Measurements from ENCODE around the gene SNRNP200.
"Not testable (repeated sequence)": the region's sequence is repeated elsewhere in the genome, so short reads cannot be mapped to it uniquely, and the experiment has no call there.

SNRNP200 gene

GRCh38 chr2:96274355-96275056 lies 30.8 kb downstream of the SNRNP200 start:
- no peak for DNase-seq (ENCODE audit: low read depth in 2 of 2, low spot score in 1 of 2)

- DNase-seq (ENCODE audit: low read depth in 2 of 2, low spot score in 1 of 2): no peak
Observed at GRCh38 chr2:96273763-96274162, 31.6 kb downstream of the SNRNP200 start.

- no peak for DNase-seq (ENCODE audit: low read depth in 2 of 2, low spot score in 1 of 2)
Observed at GRCh38 chr2:96271995-96272394, 33.4 kb downstream of the SNRNP200 start.

DNA sequence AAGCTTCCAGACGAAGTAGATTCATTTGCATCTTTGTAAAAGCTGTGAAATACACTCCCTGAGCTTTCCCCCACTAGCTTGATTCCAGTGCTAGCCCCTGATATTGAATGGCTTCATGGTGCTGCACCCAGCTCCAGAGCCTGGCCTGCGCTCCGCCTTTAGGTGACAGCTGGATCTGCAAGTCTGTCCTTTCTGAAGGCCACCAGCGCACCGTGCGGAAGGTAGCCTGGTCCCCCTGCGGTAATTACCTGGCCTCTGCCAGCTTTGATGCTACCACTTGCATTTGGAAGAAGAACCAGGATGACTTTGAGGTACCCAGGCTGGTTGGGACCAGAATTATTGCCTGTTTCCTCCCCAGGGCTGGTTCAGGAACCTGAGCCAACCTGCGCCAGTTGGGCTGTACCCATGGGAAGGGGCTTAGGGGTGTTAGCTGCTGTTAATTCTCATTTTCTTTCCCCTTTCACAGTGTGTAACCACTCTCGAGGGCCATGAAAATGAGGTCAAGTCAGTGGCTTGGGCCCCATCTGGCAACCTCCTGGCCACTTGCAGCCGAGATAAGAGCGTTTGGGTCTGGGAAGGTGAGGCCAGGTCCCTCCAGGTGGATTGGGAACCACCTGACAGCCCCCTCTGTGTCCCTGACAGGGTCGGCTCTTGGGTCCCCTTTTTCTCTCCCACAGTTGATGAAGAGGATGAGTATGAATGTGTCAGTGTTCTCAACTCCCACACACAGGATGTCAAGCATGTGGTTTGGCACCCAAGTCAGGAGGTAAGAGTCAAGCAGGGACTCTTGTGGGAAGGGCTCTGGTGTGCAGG lies 38.0 kb downstream of the SNRNP200 start:
- DNase-seq (ENCODE audit: low read depth in 2 of 2, low spot score in 1 of 2): peak in 1 of 2 donors; percentile 7

- DNase-seq (ENCODE audit: low read depth in 2 of 2, low spot score in 1 of 2): peak; percentile 95 to 97
Observed at GRCh38 chr2:96265840-96266679, 39.3 kb downstream of the SNRNP200 start, which contains the start of the genes CIAO1 and TMEM127. CIAO1 (plus strand) TSS chr2:96266225; CDS start chr2:96266351, 126 bp downstream. TMEM127 (minus strand) TSS chr2:96265997; CDS start chr2:96265381, 616 bp downstream.

DNA sequence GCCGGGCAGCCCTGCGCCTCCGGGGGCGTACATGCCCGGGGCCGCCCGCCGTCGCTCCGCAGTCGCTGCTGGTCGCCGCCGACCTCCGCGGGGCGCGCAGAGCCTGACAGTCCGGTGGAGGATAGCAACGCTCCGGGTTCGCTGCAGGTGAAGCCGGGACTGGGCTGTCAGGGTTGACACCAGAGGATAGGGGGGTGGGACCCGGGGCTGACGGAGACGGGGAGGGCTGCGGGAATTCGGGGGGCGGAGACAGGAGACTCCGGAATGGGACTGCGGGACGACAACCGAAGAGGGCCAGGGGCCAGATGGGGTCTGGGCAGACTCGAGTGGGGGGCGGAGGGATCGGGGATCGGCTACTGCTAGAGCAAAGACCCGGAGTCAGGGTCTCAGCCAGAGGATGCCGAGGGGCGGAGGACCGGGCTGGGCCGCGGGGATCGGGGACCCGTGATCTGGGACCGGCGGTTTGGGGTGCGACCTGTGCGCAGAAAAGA lies 40.0 kb downstream of the SNRNP200 start:
- DNase-seq (ENCODE audit: low read depth in 2 of 2, low spot score in 1 of 2): peak in 1 of 2 donors; percentile 8

DNA sequence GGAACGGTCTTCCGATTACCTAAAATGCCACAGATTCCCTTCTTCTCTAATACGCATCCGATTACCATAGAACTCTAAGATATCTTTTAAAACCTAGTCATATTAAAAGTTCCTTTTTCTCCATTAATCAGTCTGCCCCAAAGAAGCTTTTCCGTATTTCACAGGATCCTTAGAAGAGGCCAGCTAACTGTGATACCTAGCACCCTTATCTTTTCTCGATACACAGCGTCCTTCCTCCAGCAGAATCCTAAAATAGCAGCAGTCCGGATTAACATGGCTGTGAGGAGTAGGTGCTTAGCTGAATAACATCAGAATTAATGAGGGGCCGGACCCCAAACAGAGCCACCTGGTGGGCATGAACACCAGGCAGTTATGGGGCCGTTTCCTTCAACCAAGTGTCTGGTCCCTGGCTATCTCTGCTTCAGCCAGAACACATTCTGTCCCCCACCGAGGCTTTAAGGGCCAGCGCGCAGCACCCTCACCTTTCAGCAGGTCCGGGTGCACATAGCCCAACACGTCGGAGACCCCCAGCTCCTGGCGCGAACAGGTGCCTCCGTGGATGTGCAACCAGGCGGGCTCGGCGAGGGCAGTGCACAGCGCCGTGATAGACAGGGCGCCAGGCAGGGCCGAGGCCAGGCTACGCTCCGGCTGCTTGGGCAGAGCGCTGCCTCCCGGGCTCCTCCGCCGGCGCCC lies 40.5 kb downstream of the SNRNP200 start:
- DNase-seq (ENCODE audit: low read depth in 2 of 2, low spot score in 1 of 2): no peak

DNA sequence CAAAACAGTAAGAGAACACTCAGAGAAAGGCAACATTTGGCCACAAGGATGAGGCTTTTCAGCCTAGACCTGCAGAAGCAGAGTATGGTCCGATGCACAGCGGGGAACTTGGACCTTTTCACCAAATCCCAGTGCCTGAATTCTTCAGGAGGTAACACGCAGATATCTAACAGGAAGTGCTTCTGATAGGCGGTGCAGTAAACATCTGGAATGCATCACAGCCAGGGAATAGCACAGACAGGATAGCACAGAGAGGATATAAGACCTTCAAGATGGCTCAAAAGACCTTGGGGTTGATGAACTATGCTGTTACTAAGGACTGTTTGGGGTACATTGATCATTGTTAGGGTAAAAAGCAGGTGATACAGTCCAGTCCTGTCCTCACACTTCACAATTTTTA lies 41.3 kb downstream of the SNRNP200 start:
- DNase-seq (ENCODE audit: low read depth in 2 of 2, low spot score in 1 of 2): no peak

DNA sequence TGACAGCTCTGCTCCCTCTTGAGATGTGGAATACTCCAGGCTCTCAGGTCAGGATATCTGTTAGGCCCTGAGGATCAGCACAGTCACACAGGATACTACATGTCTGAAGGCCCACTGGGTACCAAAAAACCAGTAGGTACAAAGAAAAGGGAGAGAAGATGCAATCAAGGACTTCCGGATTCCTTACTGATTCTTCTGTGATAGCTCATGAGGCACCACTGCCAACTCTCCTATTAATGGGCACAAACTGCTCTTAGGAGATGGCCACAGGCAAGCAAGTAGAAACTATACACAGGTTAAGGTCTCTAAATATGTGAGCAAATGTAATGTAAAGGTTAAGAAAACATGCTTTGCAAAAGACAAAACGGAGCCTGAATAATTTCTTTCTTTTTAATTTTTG lies 43.0 kb downstream of the SNRNP200 start:
- DNase-seq (ENCODE audit: low read depth in 2 of 2, low spot score in 1 of 2): no peak

DNA sequence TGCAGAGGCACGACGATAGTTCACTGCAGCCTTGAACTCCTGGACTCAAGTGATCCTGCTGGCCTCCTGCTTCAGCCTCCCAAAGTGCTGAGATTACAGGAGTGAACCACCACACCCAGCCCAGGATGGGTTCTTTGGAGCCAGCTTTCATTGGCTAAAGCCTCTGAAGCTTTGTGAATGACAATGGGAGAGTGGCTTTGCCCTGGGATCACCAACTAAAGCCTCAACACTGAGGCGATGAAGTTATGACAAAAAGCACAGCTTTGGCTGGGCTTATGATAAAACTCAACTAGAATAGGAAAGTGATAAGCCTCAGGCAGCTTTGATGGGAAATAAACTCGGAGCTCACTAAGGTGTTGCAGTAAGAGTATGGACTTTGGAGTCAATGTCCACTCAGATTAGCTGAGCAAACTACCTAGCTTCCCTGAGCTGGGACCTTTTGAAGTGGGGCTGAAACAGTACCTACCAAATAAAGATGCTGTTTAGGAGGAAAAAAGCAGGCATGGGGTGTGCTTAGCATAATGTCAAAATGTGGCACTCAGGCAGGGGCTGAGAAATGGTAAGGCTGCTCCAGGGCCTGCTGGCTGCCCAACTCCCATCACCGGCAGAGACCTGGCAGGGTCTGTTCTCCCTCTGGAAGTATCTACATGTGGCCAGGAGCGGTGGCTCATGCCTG lies 43.9 kb downstream of the SNRNP200 start:
- no peak for DNase-seq (ENCODE audit: low read depth in 2 of 2, low spot score in 1 of 2)

- no peak for DNase-seq (ENCODE audit: low read depth in 2 of 2, low spot score in 1 of 2)
Observed at GRCh38 chr2:96260387-96261260, 44.7 kb downstream of the SNRNP200 start.

- DNase-seq (ENCODE audit: low read depth in 2 of 2, low spot score in 1 of 2): no peak
Observed at GRCh38 chr2:96259497-96259921, 45.8 kb downstream of the SNRNP200 start.

DNA sequence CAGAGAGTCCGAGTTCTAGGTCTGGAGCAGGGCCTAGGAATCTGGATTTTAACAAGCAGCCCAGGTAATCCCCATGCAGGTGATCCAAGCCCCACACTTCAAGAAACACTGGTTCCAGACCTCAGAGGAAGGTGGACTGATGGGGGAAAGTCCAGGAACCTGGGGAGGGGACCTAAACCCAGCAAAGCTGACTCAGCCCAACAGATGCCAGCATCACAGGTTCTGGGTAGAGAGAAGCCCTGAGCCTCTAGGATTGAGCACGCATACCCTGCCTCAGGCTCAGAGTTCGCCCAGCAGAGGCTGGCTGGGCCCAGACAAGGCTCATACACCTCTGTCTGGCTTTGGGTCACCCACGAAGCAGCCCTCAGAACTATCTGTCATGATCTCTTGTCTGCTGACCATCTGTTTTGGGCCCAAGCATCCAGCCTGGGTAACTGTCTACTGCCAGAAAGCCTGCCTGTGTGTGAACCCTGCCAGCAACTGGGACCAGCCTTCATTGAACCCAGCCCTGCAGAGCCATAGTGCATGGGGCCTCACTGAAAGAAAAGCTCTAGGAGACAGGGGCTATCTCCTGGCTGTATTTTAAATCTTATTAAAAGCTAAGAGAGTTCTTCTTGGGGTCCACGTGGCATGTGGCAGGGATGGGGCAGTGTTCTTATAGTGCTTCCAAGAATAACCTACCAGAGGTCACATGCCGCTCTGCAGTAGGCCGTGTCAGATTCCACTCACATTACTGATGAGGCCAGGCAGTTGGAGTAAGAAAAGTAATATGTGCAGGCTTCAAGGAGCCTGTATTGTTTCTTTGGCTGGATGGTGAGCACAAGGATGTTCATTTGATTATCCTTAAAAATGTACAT lies 47.0 kb downstream of the SNRNP200 start:
- no peak for DNase-seq (ENCODE audit: low read depth in 2 of 2, low spot score in 1 of 2)

DNA sequence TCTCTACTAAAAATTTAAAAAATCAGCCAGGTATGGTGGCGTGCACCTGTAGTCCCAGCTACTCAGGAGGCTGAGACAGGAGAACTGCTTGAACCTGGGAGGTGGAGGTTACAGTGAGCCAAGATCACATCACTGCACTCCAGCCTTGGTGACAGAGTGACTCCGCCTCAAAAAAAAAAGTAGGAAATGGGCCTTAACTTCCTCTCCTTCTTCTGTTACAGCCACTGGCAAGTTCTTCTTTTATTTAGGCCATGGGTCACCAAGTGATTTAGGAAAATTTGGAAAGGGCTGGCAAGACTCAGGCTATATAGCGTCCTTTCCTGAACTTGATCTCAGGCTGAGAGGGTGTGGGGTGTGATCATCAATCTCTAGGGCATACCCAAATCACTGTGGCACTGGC lies 47.6 kb downstream of the SNRNP200 start:
- not testable (repeated sequence) for DNase-seq (ENCODE audit: low read depth in 2 of 2, low spot score in 1 of 2)

- DNase-seq (ENCODE audit: low read depth in 2 of 2, low spot score in 1 of 2): no peak
Observed at GRCh38 chr2:96256611-96257113, 48.7 kb downstream of the SNRNP200 start.

DNA sequence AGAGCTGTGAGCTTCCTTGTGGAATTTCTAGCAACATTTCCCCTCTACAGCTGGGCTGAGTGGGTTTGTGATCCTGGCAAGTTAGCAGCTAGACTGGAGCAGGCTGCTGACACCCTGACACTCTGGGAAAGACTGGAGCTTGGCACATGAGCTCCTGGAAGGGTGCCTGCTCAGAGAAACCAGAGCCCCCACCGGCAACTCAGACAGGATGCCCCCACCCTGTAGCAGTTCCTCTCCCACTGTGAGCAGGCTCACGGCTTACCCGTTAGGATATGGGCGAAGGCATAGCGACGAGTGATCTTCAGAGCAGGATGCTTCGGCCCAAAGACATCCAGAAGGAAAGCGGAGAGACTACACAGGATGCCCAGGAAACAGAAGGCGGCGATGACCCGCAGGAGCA lies 50.8 kb downstream of the SNRNP200 start:
- DNase-seq (ENCODE audit: low read depth in 2 of 2, low spot score in 1 of 2): no peak

DNA sequence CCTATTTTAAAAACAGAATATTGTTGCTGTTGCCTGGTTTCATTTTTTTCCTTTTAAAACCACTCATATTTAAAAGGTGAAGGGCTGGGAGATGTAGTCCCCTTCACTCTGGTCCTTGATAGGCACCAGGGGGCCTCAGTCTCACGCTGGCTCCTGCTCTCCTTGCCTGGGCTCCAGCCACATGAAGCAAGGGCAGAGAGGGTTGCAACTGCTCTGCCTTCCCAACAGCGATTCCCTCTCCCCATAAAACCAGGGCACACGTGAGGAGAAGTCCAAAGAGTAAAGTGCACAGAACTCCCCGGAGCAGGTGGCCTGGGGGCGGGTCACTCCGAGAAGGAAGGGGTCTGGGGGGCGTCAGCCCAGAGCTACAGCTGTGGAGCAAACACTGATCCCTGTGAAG lies 52.3 kb downstream of the SNRNP200 start:
- DNase-seq (ENCODE audit: low read depth in 2 of 2, low spot score in 1 of 2): no peak

DNA sequence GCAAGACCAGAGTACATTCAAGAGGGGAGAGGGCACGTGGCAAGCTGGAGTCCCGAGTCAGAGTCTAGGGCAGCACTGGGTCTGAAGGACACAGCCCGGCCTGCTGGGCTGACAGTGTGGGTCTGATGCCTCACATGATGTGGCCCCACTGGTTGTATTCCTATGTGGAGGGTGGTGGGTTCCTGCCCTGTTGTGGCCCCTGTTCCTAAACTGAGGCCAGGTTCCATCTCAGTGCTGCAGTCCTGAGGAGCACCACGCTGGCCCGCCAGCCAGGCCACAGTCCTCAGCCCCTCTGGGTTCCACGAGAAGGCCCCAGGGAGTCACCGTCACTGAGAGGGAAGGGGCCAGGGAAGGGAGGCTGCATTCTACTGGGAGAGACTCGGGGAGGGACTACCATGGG lies 52.8 kb downstream of the SNRNP200 start:
- DNase-seq (ENCODE audit: low read depth in 2 of 2, low spot score in 1 of 2): no peak
